GM12878 (cell line): ENCODE measurements around the gene CYTIP. TPM values are rescaled to one million over a fixed set of nuclear protein-coding genes. Genes with fewer than 3 reads are reported as not detected.

Experiments used
- ATAC-seq: fragments of 200-7000 bp; cut with Tn5 transposase; 3 replicates; pipeline ENCODE4 v1.9.1; 2020; ENCODE audit warnings: mild to moderate bottlenecking, moderate library complexity
- BruUV-seq: library from RNA; stranded (reverse); fragments of 400-500 nt; replicated peaks from 2 replicates; lab custom pipeline; 2021; lab: Mats Ljungman, UMichigan
- CTCF ChIA-PET: fragments of 300-600 bp; sonication (Branson Sonifier 250); formaldehyde crosslinking; extraction: SDS; loops from one replicate; lab custom pipeline; 2021; ENCODE audit warnings: inconsistent platforms; lab: Yijun Ruan, JAX
- POLR2A ChIA-PET: fragments of 350-600 bp; formaldehyde crosslinking; extraction: SDS; loops from one replicate; lab custom pipeline; 2021; ENCODE audit warnings: inconsistent platforms; lab: Charles Lee
- RAD21 ChIA-PET: fragments of 300-600 bp; sonication (Branson Sonifier 250); formaldehyde crosslinking; loops from one replicate; lab custom pipeline; 2023; ENCODE audit warnings: antibody characterized with exemption; ENCODE audit not compliant: unreplicated experiment; lab: Charles Lee
- SMC1A ChIA-PET: fragments of 300-600 bp; sonication (Branson Sonifier 250); formaldehyde crosslinking; loops from one replicate; lab custom pipeline; 2023; ENCODE audit not compliant: unreplicated experiment, uncharacterized antibody; lab: Charles Lee
- DNase-seq: peaks from one replicate; pipeline ENCODE4 v3.0.0-alpha.2; 2011; ENCODE audit warnings: low read depth, low spot score
- FAIRE-seq: peaks from 3 replicates; lab custom pipeline; 2011; peaks lifted over from hg19 to GRCh38; lab: Jason Lieb, UNC
- H2AFZ ChIP-seq: 2 replicates; pipeline ENCODE4 v1.6.0; 2011; ENCODE audit warnings: low read depth, low read length, control low read depth; ENCODE audit not compliant: control insufficient read depth
- H3K27ac ChIP-seq: 2 replicates; pipeline ENCODE4 v1.5.1; 2011; ENCODE audit warnings: control low read depth; ENCODE audit not compliant: control insufficient read depth, insufficient read depth
- H3K27me3 ChIP-seq, 2 experiments: replicated peaks in 1 of 2; 2 replicates each; pipeline versions ENCODE4 v1.6.0 to v1.6.1; 2011; ENCODE audit warnings: low read length in 1 of 2; ENCODE audit not compliant: control insufficient read depth in 2 of 2, insufficient read depth in 2 of 2
- H3K36me3 ChIP-seq, 2 experiments: 2 replicates each; pipeline ENCODE4 v1.5.1; 2011; ENCODE audit warnings: low read length in 1 of 2; ENCODE audit not compliant: control insufficient read depth in 2 of 2, insufficient read depth in 2 of 2
- H3K4me1 ChIP-seq: 2 replicates; pipeline ENCODE4 v1.6.1; 2011; ENCODE audit warnings: mild to moderate bottlenecking, low read length, moderate library complexity, mixed read lengths; ENCODE audit not compliant: control insufficient read depth, insufficient read depth
- H3K4me2 ChIP-seq: 2 replicates; pipeline ENCODE4 v1.6.0; 2011; ENCODE audit warnings: control low read depth; ENCODE audit not compliant: control insufficient read depth, insufficient read depth
- H3K4me3 ChIP-seq: fragments of 200-600 bp; sonication (generic); 2 replicates; pipeline ENCODE4 v1.5.1; 2016
- H3K79me2 ChIP-seq: 2 replicates; pipeline ENCODE4 v1.6.0; 2011; ENCODE audit warnings: low read length; ENCODE audit not compliant: control insufficient read depth, insufficient read depth
- H3K9ac ChIP-seq: 2 replicates; pipeline ENCODE4 v1.8.0; 2011; ENCODE audit warnings: low read length, control low read depth, mixed read lengths; ENCODE audit not compliant: control insufficient read depth, insufficient read depth
- H3K9me3 ChIP-seq: replicated peaks from 3 replicates; pipeline ENCODE4 v1.5.1; 2011; ENCODE audit warnings: mild to moderate bottlenecking, low read length; ENCODE audit not compliant: control insufficient read depth, insufficient read depth
- H4K20me1 ChIP-seq: 2 replicates; pipeline ENCODE4 v1.6.0; 2011; ENCODE audit not compliant: control insufficient read depth, insufficient read depth
- CBX5 ChIP-seq: sonication (generic); IDR thresholded peaks from 2 replicates; pipeline ENCODE4 v1.6.1; 2016; ENCODE audit warnings: low read depth, moderate library complexity, mild to moderate bottlenecking, inconsistent platforms
- CREM ChIP-seq: IDR thresholded peaks from 2 replicates; pipeline ENCODE4 v1.6.1; 2014; ENCODE audit warnings: antibody characterized with exemption, low read depth
- EED ChIP-seq: sonication (generic); IDR thresholded peaks from 2 replicates; pipeline ENCODE4 v1.6.1; 2016; ENCODE audit warnings: antibody characterized with exemption, low read depth
- ESRRA ChIP-seq: IDR thresholded peaks from 2 replicates; pipeline ENCODE4 v1.6.1; 2012; ENCODE audit warnings: mild to moderate bottlenecking, low read length, improper control_type of control experiment
- FOXK2 ChIP-seq: fragments of 450-650 bp; IDR thresholded peaks from 2 replicates; pipeline ENCODE4 v1.6.1; 2017; ENCODE audit warnings: mild to moderate bottlenecking, moderate library complexity
- HDAC2 ChIP-seq: fragments of 200-600 bp; sonication (generic); IDR thresholded peaks from 2 replicates; pipeline ENCODE4 v1.6.1; 2017
- HSF1 ChIP-seq: fragments of 150-350 bp; IDR thresholded peaks from 2 replicates; pipeline ENCODE4 v1.6.1; 2014; ENCODE audit warnings: mild to moderate bottlenecking, low read depth, low read length
- JUND ChIP-seq: IDR thresholded peaks from 2 replicates; pipeline ENCODE4 v1.6.1; 2012; ENCODE audit warnings: low read depth, mild to moderate bottlenecking, low read length, improper control_type of control experiment, moderate library complexity
- NKRF ChIP-seq: fragments of 450-650 bp; conservative IDR thresholded peaks from 2 replicates; pipeline ENCODE4 v1.6.1; 2017; ENCODE audit warnings: mild to moderate bottlenecking, moderate library complexity
- PML ChIP-seq: IDR thresholded peaks from 2 replicates; pipeline ENCODE4 v1.6.1; 2012; ENCODE audit warnings: low read length, inconsistent platforms
- POLR2A ChIP-seq: IDR thresholded peaks from 2 replicates; pipeline ENCODE4 v1.6.1; 2011; ENCODE audit warnings: low read depth, mild to moderate bottlenecking, low read length
- SMARCA5 ChIP-seq: fragments of 450-650 bp; IDR thresholded peaks from 2 replicates; pipeline ENCODE4 v1.6.1; 2017; ENCODE audit warnings: mild to moderate bottlenecking
- TBL1XR1 ChIP-seq: IDR thresholded peaks from 2 replicates; pipeline ENCODE4 v1.6.1; 2012; ENCODE audit warnings: low read depth, low read length, improper control_type of control experiment
- USF2 ChIP-seq: IDR thresholded peaks from 2 replicates; pipeline ENCODE4 v1.6.1; 2011; ENCODE audit warnings: low read depth, low read length, improper control_type of control experiment, borderline replicate concordance
- ZNF622 ChIP-seq: fragments of 450-650 bp; IDR thresholded peaks from 2 replicates; pipeline ENCODE4 v1.6.1; 2017; ENCODE audit warnings: mild to moderate bottlenecking, inconsistent platforms
- ZSCAN29 ChIP-seq: fragments of 450-650 bp; IDR thresholded peaks from 2 replicates; pipeline ENCODE4 v1.6.1; 2017; ENCODE audit warnings: mild to moderate bottlenecking, moderate library complexity
- ZZZ3 ChIP-seq: IDR thresholded peaks from 2 replicates; pipeline ENCODE4 v1.6.1; 2011; ENCODE audit warnings: low read depth; ENCODE audit not compliant: control insufficient read depth, insufficient read length
- WGBS: methylation state at CpG from one replicate; pipeline ENCODE4 v1.1.6; 2016; ENCODE audit warnings: low lambda C conversion rate; ENCODE audit not compliant: insufficient replicate concordance, insufficient coverage; ENCODE audit errors: missing lambda C conversion rate; 5-methylcytosine and 5-hydroxymethylcytosine counted together
- in situ Hi-C: fragments of 300-500 bp; cut with MboI; formaldehyde crosslinking; loops from 9 replicates; pipeline ENCODE4 v1.14.3; 2018; ENCODE audit warnings: mixed read lengths
- intact Hi-C: fragments of 100-400 bp; cut with micrococcal nuclease; formaldehyde crosslinking; loops from one replicate; pipeline ENCODE4 v1.14.2; 2022; ENCODE audit not compliant: unreplicated experiment
- polyA plus RNA-seq, 11 experiments: library from polyadenylated mRNA; depleted of rRNA in 4 of 11; unstranded in 6 of 11; stranded (reverse) in 5 of 11; fragments of >200 nt; fragmentation: Nextera tagmentation in 4 of 11; fragmentation: Illumina TruSeq in 1 of 11; extraction: Ambion mirVana in 4 of 11; extraction: Trizol in 1 of 11; gene quantifications; 1 replicate in 1 of 11; 2 replicates in 10 of 11; pipeline versions ENCODE4 v1.2.1 to v1.2.3, GENCODE V29; 2011 to 2016; ENCODE audit warnings: inconsistent platforms in 2 of 11, missing spikeins in 2 of 11, low read depth in 1 of 11
- total RNA-seq, 4 experiments: library from RNA; depleted of rRNA in 3 of 4; stranded (reverse); fragments of >200 nt in 3 of 4; fragmentation: Illumina TruSeq in 1 of 4; extraction: Trizol in 1 of 4; gene quantifications; 2 replicates each; pipeline versions ENCODE4 v1.2.1 to v1.2.3, GENCODE V29; 2013 to 2021

The CYTIP gene
- total and polyA plus RNA-seq, 10 of the 15 experiments (the other 5 are each of a cell fraction or from before 2014, with no cell fraction given): 55.1 to 178 (median 73.4) TPM

- TF ChIP-seq NKRF (no peak), SMARCA5 (peak; percentile 59; the same call in 1 of the 2 replicates), FOXK2 (no peak), USF2 (no peak)
Observed at GRCh38 chr2:157492189-157492773, 48.4 kb upstream of the CYTIP start (continued).

GRCh38 chr2:157489983-157490382 lies 46.1 kb upstream of the CYTIP start:
- ChIA-PET SMC1A (interaction anchor here (1.0 to 10.9 kb wide), 18 partner anchors 10 to 263 kb away, joined by 3 to 165 read pairs (median 8); partner anchors contain the start of gene ERMN), CTCF (interaction anchor here (0.7 to 10.9 kb wide), 14 partner anchors 8 to 534 kb away, joined by 3 to 174 read pairs (median 9); partner anchors contain the start of genes CYTIP and ERMN), POLR2A (interaction anchor here (0.6 to 3.6 kb wide), 3 partner anchors 10 to 426 kb away, joined by 4 to 18 read pairs (median 4); no protein-coding TSS in a partner anchor), RAD21 (interaction anchor here (0.7 to 8.1 kb wide), 9 partner anchors 10 to 186 kb away, joined by 3 to 81 read pairs (median 18); partner anchors contain the start of genes CYTIP and ERMN)
- no peak for FAIRE-seq
- WGBS: 0% methylated on average over 1 of the region's 1 CpG
- no peak overlapping the region for H3K4me2 ChIP-seq
- H4K20me1 ChIP-seq: no peaks in the 10 kb centered on the region
- no peak overlapping the region for H3K9ac ChIP-seq
- no peaks in the 10 kb centered on the region for H3K9me3 ChIP-seq
- ATAC-seq: 0 out of 3 replicates have a peak, but pooled peaks have one; percentile 12
- H2AFZ ChIP-seq: no peak overlapping the region
- in situ Hi-C loops (loop anchor here (5.0 kb wide), 2 partner anchors 163 to 517 kb away; partner anchors contain the start of gene ERMN), intact Hi-C loops (loop anchor here (2.0 to 10.0 kb wide), 2 partner anchors 163 to 1265 kb away; no protein-coding TSS in a partner anchor)
- H3K27me3 ChIP-seq: no peaks in the 10 kb centered on the region
- no peaks in the 10 kb centered on the region for H3K4me1 ChIP-seq
- no peak for DNase-seq
- BruUV-seq: no TSS peak
- H3K4me3 ChIP-seq: no peak overlapping the region
- H3K79me2 ChIP-seq: no peaks in the 10 kb centered on the region
- H3K27ac ChIP-seq: no peak overlapping the region
- H3K36me3 ChIP-seq: no peaks in the 10 kb centered on the region
- TF ChIP-seq POLR2A (no peak), ZSCAN29 (no peak), PML (no peak), ESRRA (no peak), HSF1 (no peak), EED (no peak), HDAC2 (no peak), CREM (no peak), ZZZ3 (no peak), ZNF622 (no peak), CBX5 (no peak), TBL1XR1 (no peak), JUND (no peak)
